Measurements from ENCODE around the gene JTB. TPM values are rescaled to one million over a fixed set of nuclear protein-coding genes. Genes with fewer than 3 reads are reported as not detected.

Gene JTB
- polyA plus RNA-seq, 1 of the 3 experiments (the other 2 are of a cell fraction) = 118 TPM

DNA sequence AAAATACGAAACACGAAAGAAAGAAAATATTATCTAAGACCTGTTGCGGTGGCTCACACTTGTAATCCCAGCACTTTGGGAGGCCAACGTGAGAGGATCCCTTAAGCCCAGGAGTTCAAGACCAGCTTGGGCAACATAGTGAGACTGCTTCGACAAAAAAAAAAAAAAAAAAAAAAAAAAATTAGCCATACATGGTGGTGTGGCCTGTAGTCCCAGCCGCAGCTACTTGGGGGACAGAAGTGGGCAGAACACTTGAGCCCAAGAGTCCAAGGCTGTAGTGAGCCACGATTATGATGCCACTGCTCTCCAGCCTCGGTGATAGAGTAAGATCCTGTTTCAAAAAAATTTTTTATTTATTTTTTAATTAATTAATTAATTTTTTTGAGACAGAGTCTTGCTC, 10.1 kb upstream of the JTB start:
- peaks cover 46% of the 10 kb centered on the region for H3K79me2 ChIP-seq (ENCODE audit: insufficient read depth)
- WGBS (ENCODE audit: low lambda C conversion rate) = 91% methylated on average over 8 of the region's 8 CpGs
- H3K4me1 ChIP-seq (ENCODE audit: control insufficient read depth in 1 of 2, insufficient read depth in 2 of 2, low read depth in 1 of 2, low read length in 1 of 2) = peaks cover 24 to 28% of the 10 kb centered on the region in 2 experiments
- H3K4me2 ChIP-seq = no peak overlapping the region
- H3K27ac ChIP-seq (ENCODE audit: low read depth in 2 of 2, low read length in 1 of 2) = peak overlapping the region in 1 of 2 experiments; percentile 86; a peak in 1 of 4 replicates
- no peak for DNase-seq
- TF ChIP-seq FOXM1 (IDR thresholded peaks at IDR 0.05; ENCODE audit: low read depth) (no peak), EP300 (IDR thresholded peaks at IDR 0.05; ENCODE audit: borderline replicate concordance in 1 of 2, low read depth in 1 of 2, low read length in 1 of 2) (no peak)
- H4K20me1 ChIP-seq (ENCODE audit: insufficient read depth) = peaks cover 2% of the 10 kb centered on the region; the same call in 1 of the 2 replicates
- ChIA-PET POLR2A (interaction anchor here (2.5 kb wide), 1 partner anchor 10 kb away, joined by 17 read pairs; the partner anchor contains the start of gene JTB), CTCF (interaction anchor here (0.6 to 4.9 kb wide), 32 partner anchors 10 to 316 kb away, joined by 3 to 68 read pairs (median 8); partner anchors contain the start of genes CREB3L4, CRTC2, DENND4B and GATAD2B)
- no peaks in the 10 kb centered on the region for H3K27me3 ChIP-seq (ENCODE audit: insufficient read depth)
- H3K9ac ChIP-seq = no peak overlapping the region
- peaks cover 18 to 30% of the 10 kb centered on the region in 2 experiments for H3K36me3 ChIP-seq (replicated peaks in 1 of 2; ENCODE audit: control insufficient read depth in 1 of 2, insufficient read depth in 2 of 2, low read length in 1 of 2)
- no peaks in the 10 kb centered on the region for H3K9me3 ChIP-seq
- H3F3A ChIP-seq (replicated peaks; ENCODE audit: insufficient read depth) = peaks cover 31% of the 10 kb centered on the region
- 0 out of 2 replicates have a peak overlapping the region, but pooled peaks have one; percentile 88 for H2AFZ ChIP-seq (ENCODE audit: low read depth)
- no peak overlapping the region for H3K4me3 ChIP-seq (ENCODE audit: low read depth in 2 of 2, low read length in 1 of 2)
- no peaks in the 10 kb centered on the region for H3K9me2 ChIP-seq

DNA sequence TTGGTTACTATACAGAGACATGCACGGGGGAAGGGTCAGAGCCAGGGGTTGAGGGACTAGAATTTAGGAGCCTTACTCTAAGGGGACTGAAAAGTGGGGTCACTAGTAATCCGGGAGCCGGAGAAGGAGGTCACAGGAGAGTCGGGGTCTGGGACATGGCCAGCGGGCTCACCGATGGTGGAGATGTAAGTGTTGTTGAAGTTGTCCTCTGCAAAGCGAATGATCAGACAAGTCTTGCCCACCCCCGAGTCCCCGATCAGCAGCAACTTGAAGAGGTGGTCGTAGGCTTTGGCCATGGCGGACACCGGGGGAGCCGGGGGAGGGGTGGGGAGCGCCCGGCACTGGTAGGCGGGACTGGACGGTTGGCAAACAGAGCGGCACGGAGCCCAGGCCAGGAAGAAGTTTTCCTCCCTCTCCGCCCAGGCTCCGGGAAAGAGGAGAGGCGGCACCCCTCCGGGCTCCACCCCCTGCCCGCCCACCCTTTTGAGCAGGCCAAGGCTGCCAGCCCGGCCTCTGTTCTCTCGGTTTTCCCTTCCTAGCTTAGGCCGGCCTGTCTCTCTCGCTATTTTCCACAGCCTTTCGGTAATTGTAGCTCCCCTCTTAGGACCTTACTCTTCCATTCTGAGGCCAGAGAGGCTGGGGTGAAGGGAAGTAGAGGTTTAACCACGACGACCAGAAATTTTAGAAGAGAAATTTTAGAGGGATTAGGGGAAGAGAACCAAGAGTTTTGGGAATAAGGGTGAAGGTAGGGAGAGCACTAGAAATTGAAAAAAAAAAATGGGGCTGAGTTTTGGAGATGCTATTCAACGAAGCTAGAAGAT, 8.7 kb upstream of the JTB start, which contains the start of gene RAB13:
TSS of gene RAB13 (minus strand) at position 399 of the 821 bp plus-strand sequence. CDS start at position 296, 103 bp downstream.
- no peak for TF ChIP-seq EZH2phosphoT487 (IDR thresholded peaks at IDR 0.05; ENCODE audit: borderline replicate concordance, low read depth)
- TF ChIP-seq FOXM1 (IDR thresholded peaks at IDR 0.05; ENCODE audit: low read depth) = no peak
- peak; percentile 63; the same call in 1 of the 2 replicates for TF ChIP-seq POLR2AphosphoS5 (IDR thresholded peaks at IDR 0.05; ENCODE audit: low read depth, low read length)
- 0 out of 2 replicates have a peak, but pooled peaks have one; percentile 57 for TF ChIP-seq YY1 (IDR thresholded peaks at IDR 0.05; ENCODE audit: low read depth)
- TF ChIP-seq FOXJ3 (CRISPR knock-in tag; IDR thresholded peaks at IDR 0.05) = no peak
- TF ChIP-seq MXI1 (IDR thresholded peaks at IDR 0.05; ENCODE audit: low read depth, low read length) = peak; percentile 25
- TF ChIP-seq NFIC (IDR thresholded peaks at IDR 0.05; ENCODE audit: borderline replicate concordance) = 0 out of 2 replicates have a peak, but pooled peaks have one; percentile 7
- TF ChIP-seq SMC3 (IDR thresholded peaks at IDR 0.05; ENCODE audit: low read depth, low read length) = no peak
- TF ChIP-seq MEF2A (IDR thresholded peaks at IDR 0.05; ENCODE audit: borderline replicate concordance, low read depth) = no peak
- TF ChIP-seq, protein P1, sequence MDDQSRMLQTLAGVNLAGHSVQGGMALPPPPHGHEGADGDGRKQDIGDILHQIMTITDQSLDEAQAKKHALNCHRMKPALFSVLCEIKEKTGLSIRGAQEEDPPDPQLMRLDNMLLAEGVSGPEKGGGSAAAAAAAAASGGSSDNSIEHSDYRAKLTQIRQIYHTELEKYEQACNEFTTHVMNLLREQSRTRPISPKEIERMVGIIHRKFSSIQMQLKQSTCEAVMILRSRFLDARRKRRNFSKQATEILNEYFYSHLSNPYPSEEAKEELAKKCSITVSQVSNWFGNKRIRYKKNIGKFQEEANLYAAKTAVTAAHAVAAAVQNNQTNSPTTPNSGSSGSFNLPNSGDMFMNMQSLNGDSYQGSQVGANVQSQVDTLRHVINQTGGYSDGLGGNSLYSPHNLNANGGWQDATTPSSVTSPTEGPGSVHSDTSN (IDR thresholded peaks at IDR 0.05) = no peak
- TF ChIP-seq EP300 (IDR thresholded peaks at IDR 0.05; ENCODE audit: borderline replicate concordance in 1 of 2, low read depth in 1 of 2, low read length in 1 of 2) = no peak
- no peak for TF ChIP-seq FOSL2 (IDR thresholded peaks at IDR 0.05; ENCODE audit: borderline replicate concordance, low read depth)
- no peak for TF ChIP-seq NRF1 (IDR thresholded peaks at IDR 0.05; ENCODE audit: low read depth, low read length)
- no peak for TF ChIP-seq RFX5 (IDR thresholded peaks at IDR 0.05; ENCODE audit: low read length)

More for the DNA sequence above, 8.7 kb upstream of the JTB start, which contains the start of gene RAB13:
- Histone ChIP-seq H4K20me1 (ENCODE audit: insufficient read depth) (no peaks in the 10 kb centered on the region), H3K27me3 (ENCODE audit: insufficient read depth) (no peaks in the 10 kb centered on the region), H3K9me3 (no peaks in the 10 kb centered on the region), H3K27ac (ENCODE audit: low read depth in 2 of 2, low read length in 1 of 2) (peak within 1 kb of the TSS; percentile 86 to 94), H2AFZ (ENCODE audit: low read depth) (peak within 1 kb of the TSS; percentile 90), H3K4me1 (ENCODE audit: control insufficient read depth in 1 of 2, insufficient read depth in 2 of 2, low read depth in 1 of 2, low read length in 1 of 2) (peaks cover 15 to 16% of the 10 kb centered on the region in 2 experiments), H3K4me3 (ENCODE audit: low read depth in 2 of 2, low read length in 1 of 2) (peak within 1 kb of the TSS; percentile 81 to 90), H3K9me2 (no peaks in the 10 kb centered on the region), H3F3A (replicated peaks; ENCODE audit: insufficient read depth) (peaks cover 19% of the 10 kb centered on the region), H3K79me2 (ENCODE audit: insufficient read depth) (peaks cover 31% of the 10 kb centered on the region), H3K36me3 (replicated peaks in 1 of 2; ENCODE audit: control insufficient read depth in 1 of 2, insufficient read depth in 2 of 2, low read length in 1 of 2) (peaks cover 11 to 25% of the 10 kb centered on the region in 2 experiments), H3K4me2 (peak within 1 kb of the TSS; percentile 99), H3K9ac (peak within 1 kb of the TSS; percentile 86)
- peak; percentile 92 for DNase-seq
- CTCF ChIA-PET = interaction anchor here (0.6 to 4.9 kb wide), 45 partner anchors 11 to 470 kb away, joined by 3 to 68 read pairs (median 6); partner anchors contain the start of genes CHTOP, CREB3L4, CRTC2 and DENND4B
- POLR2A ChIA-PET = interaction anchor here (0.7 to 2.7 kb wide), 6 partner anchors 9 to 211 kb away, joined by 3 to 17 read pairs (median 6); partner anchors contain the start of genes CREB3L4, CRTC2, JTB and SLC27A3
- WGBS (ENCODE audit: low lambda C conversion rate) = 3% methylated on average over 28 of the region's 32 CpGs
